BE2C (cell line): Measurements from ENCODE around the gene KIAA1671.

Experiments
- DNase-seq: peaks from one replicate; pipeline ENCODE4 v3.0.0-alpha.2; 2020
- H3K27me3 ChIP-seq: fragments of 250-450 bp; sonication (Bioruptor Pico); 2 replicates; pipeline ENCODE4 v1.5.1; 2020; ENCODE audit warnings: mild to moderate bottlenecking
- H3K36me3 ChIP-seq: fragments of 250-450 bp; sonication (Bioruptor Pico); 2 replicates; pipeline ENCODE4 v1.5.1; 2020; ENCODE audit warnings: mild to moderate bottlenecking
- H3K4me1 ChIP-seq: fragments of 250-450 bp; sonication (Bioruptor Pico); 2 replicates; pipeline ENCODE4 v1.5.1; 2020
- H3K4me3 ChIP-seq: 2 replicates; pipeline ENCODE4 v1.5.1; 2011; ENCODE audit warnings: low read depth, low read length
- H3K9me3 ChIP-seq: fragments of 250-450 bp; sonication (Bioruptor Pico); 2 replicates; pipeline ENCODE4 v1.5.1; 2020
- TF ChIP-seq, protein P1 (sequence below): IDR thresholded peaks from 2 replicates; pipeline ENCODE4 v1.5.1; 2012; ENCODE audit warnings: mild to moderate bottlenecking, low read depth, low read length

Gene KIAA1671

DNA sequence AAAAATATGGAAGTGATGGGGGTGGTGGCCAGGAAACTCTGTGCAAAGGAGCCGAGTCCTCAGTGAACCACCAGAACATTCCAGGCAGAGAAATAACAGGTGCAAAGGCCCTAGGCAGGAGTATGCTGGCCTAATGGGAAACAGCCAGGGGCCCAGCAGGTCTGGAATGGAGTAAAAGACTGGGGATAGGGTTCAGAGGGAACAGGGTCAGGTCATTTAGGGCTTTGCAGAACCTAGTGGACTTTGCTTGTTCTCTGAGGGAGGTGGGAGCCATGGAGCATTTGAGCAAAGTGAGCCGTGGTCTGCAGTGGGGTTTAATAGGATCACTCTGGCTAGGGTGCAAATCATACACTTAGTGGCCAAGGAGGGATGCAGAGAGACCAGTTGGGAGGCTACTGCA lies 255.8 kb downstream of the KIAA1671 start:
- no peak overlapping the region for H3K4me3 ChIP-seq
- no peaks in the 10 kb centered on the region for H3K9me3 ChIP-seq
- H3K36me3 ChIP-seq, result no peaks in the 10 kb centered on the region
- H3K4me1 ChIP-seq, result no peaks in the 10 kb centered on the region
- TF ChIP-seq, protein P1, sequence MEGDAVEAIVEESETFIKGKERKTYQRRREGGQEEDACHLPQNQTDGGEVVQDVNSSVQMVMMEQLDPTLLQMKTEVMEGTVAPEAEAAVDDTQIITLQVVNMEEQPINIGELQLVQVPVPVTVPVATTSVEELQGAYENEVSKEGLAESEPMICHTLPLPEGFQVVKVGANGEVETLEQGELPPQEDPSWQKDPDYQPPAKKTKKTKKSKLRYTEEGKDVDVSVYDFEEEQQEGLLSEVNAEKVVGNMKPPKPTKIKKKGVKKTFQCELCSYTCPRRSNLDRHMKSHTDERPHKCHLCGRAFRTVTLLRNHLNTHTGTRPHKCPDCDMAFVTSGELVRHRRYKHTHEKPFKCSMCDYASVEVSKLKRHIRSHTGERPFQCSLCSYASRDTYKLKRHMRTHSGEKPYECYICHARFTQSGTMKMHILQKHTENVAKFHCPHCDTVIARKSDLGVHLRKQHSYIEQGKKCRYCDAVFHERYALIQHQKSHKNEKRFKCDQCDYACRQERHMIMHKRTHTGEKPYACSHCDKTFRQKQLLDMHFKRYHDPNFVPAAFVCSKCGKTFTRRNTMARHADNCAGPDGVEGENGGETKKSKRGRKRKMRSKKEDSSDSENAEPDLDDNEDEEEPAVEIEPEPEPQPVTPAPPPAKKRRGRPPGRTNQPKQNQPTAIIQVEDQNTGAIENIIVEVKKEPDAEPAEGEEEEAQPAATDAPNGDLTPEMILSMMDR, result no peak
- no peaks in the 10 kb centered on the region; the same call in 1 of the 2 replicates for H3K27me3 ChIP-seq
- DNase-seq, result no peak

DNA sequence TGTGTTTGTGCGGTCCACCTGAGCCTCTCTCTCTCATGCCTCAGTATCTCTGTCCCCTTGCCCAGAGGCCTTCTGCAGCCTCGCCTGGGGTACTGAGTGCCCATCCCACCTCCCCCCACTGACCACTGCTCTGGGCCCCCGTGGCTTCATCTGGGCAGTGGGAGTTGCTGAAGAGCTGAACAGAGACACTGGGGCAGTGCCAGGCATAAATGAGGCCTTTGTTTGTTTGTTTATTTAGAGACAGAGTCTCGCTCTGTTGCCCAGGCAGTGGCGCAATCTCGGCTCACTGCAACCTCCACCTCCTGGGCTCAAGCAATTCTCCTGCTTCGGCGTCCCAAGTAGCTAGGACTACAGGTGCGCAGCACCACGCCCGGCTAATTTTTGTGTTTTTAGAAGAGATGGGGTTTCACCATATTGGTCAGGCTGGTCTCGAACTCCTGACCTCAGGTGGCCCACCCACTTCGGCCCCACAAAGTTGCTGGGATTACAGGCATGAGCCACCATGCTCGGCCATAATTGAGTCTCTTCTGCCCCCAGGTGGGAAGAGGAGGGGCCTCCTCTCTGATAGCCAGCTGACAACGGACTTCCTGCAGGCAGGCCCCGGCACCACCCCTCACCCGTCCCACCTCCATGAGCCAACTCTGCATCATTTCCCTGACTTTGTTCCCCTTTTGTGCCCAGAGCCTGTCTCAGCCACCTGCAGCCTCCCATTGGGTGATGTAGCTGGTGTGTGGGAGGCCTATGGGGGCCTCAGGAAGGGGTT lies 256.4 kb downstream of the KIAA1671 start:
- H3K27me3 ChIP-seq, result no peaks in the 10 kb centered on the region; the same call in 1 of the 2 replicates
- no peaks in the 10 kb centered on the region for H3K4me1 ChIP-seq
- DNase-seq, result no peak
- no peak overlapping the region for H3K4me3 ChIP-seq
- H3K9me3 ChIP-seq, result no peaks in the 10 kb centered on the region
- no peaks in the 10 kb centered on the region for H3K36me3 ChIP-seq
- TF ChIP-seq, protein P1, result no peak

DNA sequence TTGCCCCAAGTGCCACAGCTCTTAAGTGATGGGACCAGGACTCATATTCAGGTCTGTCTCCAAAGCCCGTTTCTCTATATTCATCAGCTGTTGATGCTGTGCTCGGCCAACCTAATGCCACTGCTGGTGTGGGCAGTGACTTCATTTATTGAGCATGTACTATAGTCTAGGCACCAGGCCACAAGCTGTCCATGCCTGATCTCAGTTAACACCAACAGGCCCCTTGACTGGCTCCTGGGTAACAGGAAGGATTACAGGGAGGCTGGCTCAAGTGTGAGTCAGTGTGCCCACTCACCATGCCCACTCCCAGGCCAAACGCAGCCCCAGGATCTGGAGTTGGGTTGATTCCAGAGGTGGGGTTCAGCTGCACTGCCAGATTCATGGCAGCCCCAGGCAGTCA lies 258.3 kb downstream of the KIAA1671 start:
- no peak overlapping the region for H3K4me3 ChIP-seq
- no peaks in the 10 kb centered on the region; the same call in 1 of the 2 replicates for H3K27me3 ChIP-seq
- H3K36me3 ChIP-seq, result no peaks in the 10 kb centered on the region
- TF ChIP-seq, protein P1, result no peak
- H3K4me1 ChIP-seq, result no peaks in the 10 kb centered on the region
- no peaks in the 10 kb centered on the region for H3K9me3 ChIP-seq
- DNase-seq, result no peak

DNA sequence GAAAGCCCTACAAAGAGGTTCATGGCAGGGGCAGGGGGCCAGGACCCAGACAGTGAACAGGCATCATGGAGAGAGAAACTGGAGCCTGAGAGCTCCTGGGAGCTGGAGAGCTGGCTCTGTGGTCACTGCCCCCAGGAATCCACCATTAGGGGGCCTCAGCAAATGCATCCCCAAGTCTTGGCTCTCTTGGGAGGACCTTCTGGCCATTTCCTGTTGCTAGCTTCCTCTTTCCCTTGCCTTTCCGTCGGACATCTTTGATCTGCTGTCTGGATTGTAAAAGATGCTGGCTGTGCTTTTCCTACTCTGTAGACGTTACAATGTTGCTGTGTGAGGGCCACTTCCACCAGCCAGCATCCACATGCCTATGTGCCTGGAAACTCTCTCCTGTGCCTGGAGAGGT lies 259.8 kb downstream of the KIAA1671 start:
- no peak for DNase-seq
- peak overlapping the region; percentile 29; the same call in 1 of the 2 replicates for H3K4me3 ChIP-seq
- no peaks in the 10 kb centered on the region for H3K9me3 ChIP-seq
- no peaks in the 10 kb centered on the region for H3K4me1 ChIP-seq
- H3K36me3 ChIP-seq, result no peaks in the 10 kb centered on the region
- no peaks in the 10 kb centered on the region; the same call in 1 of the 2 replicates for H3K27me3 ChIP-seq
- TF ChIP-seq, protein P1, result no peak

DNA sequence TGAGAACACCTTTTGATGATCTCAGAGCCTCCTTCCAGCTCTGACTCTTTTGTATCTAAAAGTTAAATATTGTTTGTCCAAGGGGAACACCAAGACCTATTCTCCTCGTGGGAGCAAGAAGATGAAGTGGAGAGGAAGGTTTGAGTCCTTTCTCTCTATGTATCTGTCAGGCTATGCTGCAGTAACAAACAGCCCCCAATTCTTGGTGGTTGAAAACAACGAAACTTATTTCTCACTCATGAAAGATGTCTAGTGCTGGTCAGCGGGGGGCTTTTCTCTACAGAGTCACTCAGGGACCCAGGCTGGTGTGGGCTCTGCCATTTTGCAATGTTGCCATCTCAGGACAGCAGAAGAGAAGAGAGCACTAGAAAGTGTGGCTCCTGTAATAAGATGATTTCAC lies 260.7 kb downstream of the KIAA1671 start:
- Histone ChIP-seq H3K4me1 (no peaks in the 10 kb centered on the region), H3K36me3 (no peaks in the 10 kb centered on the region), H3K9me3 (no peaks in the 10 kb centered on the region), H3K27me3 (no peaks in the 10 kb centered on the region; the same call in 1 of the 2 replicates), H3K4me3 (no peak overlapping the region)
- no peak for DNase-seq
- TF ChIP-seq, protein P1, result no peak

DNA sequence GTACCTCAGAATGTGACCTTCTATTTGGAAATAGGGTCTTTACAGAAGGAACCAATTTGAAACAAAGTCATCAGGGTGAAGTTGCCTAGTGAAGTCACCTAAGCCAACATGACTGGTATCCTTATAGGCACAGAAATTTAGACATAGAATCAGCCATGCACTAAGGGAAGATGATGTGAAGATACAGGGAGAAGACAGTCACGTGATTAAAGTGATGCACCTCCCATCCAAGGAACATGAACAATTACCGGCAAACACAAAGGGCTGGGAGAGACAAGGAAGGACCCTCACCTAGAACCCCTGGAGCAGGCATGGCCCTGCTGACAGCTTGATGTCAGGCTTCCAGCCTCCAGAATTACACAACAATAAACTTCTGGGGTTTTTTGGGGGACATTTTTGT lies 263.7 kb downstream of the KIAA1671 start:
- Histone ChIP-seq H3K4me3 (no peak overlapping the region), H3K9me3 (no peaks in the 10 kb centered on the region), H3K36me3 (no peaks in the 10 kb centered on the region), H3K4me1 (peaks cover 8% of the 10 kb centered on the region), H3K27me3 (no peaks in the 10 kb centered on the region)
- TF ChIP-seq, protein P1, result no peak
- no peak for DNase-seq
